HEK293 (cell line): ENCODE data around the gene KLF2.

Source experiments
- HOXA7 ChIP-seq: sonication (generic); formaldehyde crosslinking; IDR thresholded peaks from 2 replicates; pipeline ENCODE4 v1.8.1; 2022; ENCODE audit warnings: missing genetic modification reagents, borderline replicate concordance
- KLF16 ChIP-seq: fragments of 450-650 bp; formaldehyde crosslinking; IDR thresholded peaks from 2 replicates; pipeline ENCODE4 v1.5.1; 2017; ENCODE audit warnings: missing biosample characterization, missing genetic modification characterization
- SETDB1 ChIP-seq: IDR thresholded peaks from one replicate; pipeline ENCODE4 v1.6.1; 2017; ENCODE audit warnings: mild to moderate bottlenecking, low read length, moderate library complexity, mixed read lengths; ENCODE audit not compliant: insufficient read length
- ZFHX2 ChIP-seq: fragments of 450-650 bp; formaldehyde crosslinking; conservative IDR thresholded peaks from 2 replicates; pipeline ENCODE4 v1.5.1; 2016; ENCODE audit warnings: missing biosample characterization, missing genetic modification characterization
- ZNF112 ChIP-seq: fragments of 450-650 bp; formaldehyde crosslinking; IDR thresholded peaks from 2 replicates; pipeline ENCODE4 v1.5.0; 2017; ENCODE audit warnings: missing biosample characterization, missing genetic modification characterization
- ZNF157 ChIP-seq: fragments of 450-650 bp; formaldehyde crosslinking; IDR thresholded peaks from 2 replicates; pipeline ENCODE4 v1.5.1; 2016; ENCODE audit warnings: missing biosample characterization, missing genetic modification characterization
- ZNF660 ChIP-seq: fragments of 450-650 bp; IDR thresholded peaks from 2 replicates; pipeline ENCODE4 v1.5.1; 2018; ENCODE audit warnings: missing biosample characterization, mild to moderate bottlenecking, missing genetic modification characterization
- TF ChIP-seq, protein P1 (sequence below): fragments of 450-650 bp; formaldehyde crosslinking; IDR thresholded peaks from 2 replicates; pipeline ENCODE4 v1.5.1; 2016; ENCODE audit warnings: missing biosample characterization, missing genetic modification characterization

- TF ChIP-seq SETDB1 (no peak), ZNF112 (tag by site-specific recombination) (no peak), HOXA7 (CRISPR knock-in tag) (no peak), ZFHX2 (tag by site-specific recombination) (no peak), ZNF157 (tag by site-specific recombination) (no peak), KLF16 (tag by site-specific recombination) (no peak), ZNF660 (tag by site-specific recombination) (no peak)
- TF ChIP-seq, protein P1, sequence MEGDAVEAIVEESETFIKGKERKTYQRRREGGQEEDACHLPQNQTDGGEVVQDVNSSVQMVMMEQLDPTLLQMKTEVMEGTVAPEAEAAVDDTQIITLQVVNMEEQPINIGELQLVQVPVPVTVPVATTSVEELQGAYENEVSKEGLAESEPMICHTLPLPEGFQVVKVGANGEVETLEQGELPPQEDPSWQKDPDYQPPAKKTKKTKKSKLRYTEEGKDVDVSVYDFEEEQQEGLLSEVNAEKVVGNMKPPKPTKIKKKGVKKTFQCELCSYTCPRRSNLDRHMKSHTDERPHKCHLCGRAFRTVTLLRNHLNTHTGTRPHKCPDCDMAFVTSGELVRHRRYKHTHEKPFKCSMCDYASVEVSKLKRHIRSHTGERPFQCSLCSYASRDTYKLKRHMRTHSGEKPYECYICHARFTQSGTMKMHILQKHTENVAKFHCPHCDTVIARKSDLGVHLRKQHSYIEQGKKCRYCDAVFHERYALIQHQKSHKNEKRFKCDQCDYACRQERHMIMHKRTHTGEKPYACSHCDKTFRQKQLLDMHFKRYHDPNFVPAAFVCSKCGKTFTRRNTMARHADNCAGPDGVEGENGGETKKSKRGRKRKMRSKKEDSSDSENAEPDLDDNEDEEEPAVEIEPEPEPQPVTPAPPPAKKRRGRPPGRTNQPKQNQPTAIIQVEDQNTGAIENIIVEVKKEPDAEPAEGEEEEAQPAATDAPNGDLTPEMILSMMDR, result no peak
These were observed 39.2 kb downstream of the KLF2 start for GRCh38 chr19:16363852-16364230.
